GM12801 (cell line): ENCODE results near the gene LBX1.

Experiments used
- CTCF ChIP-seq: IDR thresholded peaks from one replicate; pipeline ENCODE4 v1.5.1; 2011; ENCODE audit warnings: control low read depth; ENCODE audit not compliant: insufficient read length; ENCODE audit errors: extremely low read depth

The LBX1 gene

DNA sequence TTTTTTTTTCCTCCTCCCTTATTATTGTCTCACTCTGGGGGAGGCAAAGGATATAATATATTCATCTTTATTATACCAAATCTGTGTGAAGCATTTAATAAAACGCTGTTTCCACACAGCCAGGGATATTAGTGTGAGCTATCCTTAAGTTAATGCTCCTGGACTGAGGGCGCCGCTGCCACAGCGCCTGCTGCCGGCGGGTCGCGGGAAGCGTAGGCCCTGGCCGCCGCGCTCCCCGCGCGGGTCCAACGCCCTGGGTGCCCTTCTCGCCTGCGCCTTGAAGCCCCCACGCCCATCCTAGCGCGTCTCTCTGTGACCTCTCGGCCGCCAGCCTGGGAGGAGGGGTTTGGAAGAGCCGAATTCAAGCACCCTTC lies 9.5 kb upstream of the LBX1 start:
- no peak for TF ChIP-seq CTCF

DNA sequence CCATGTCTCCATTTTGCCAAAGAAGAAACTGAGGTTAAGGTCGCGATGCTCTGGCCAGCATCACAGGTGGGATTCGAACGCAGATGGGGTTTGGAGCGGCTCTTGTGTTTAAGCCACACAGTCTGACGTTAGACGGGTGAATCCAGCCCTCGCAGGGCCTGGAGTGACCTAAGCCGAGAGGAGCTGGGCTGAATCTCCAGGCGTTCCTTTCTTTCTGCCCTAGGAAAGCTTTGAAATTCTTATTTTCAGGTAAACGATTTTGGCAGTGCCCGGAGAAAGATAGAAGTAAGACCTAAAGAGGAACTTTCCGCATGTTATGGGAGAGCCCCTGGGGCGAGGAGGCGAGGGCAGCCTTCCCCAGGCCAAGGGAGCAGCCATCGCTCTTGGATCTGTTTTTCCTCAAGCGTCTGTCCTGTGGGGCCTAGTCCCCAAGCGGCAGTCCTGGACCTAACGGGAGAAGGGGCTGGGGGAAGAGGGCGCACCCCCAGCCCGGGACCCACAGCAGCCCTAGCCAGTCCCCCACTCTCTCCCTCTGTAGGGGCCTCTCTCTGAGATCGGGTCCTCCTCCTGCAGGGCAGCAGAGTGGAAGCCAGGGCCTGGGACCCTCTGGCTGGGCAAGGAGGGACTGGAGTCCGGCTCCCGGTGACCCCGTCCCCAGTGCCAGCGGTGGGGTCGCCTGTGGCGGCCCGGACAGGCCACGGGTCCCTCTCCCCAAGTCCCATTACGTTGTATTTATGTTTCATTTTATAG lies 8.9 kb upstream of the LBX1 start:
- TF ChIP-seq CTCF = no peak

DNA sequence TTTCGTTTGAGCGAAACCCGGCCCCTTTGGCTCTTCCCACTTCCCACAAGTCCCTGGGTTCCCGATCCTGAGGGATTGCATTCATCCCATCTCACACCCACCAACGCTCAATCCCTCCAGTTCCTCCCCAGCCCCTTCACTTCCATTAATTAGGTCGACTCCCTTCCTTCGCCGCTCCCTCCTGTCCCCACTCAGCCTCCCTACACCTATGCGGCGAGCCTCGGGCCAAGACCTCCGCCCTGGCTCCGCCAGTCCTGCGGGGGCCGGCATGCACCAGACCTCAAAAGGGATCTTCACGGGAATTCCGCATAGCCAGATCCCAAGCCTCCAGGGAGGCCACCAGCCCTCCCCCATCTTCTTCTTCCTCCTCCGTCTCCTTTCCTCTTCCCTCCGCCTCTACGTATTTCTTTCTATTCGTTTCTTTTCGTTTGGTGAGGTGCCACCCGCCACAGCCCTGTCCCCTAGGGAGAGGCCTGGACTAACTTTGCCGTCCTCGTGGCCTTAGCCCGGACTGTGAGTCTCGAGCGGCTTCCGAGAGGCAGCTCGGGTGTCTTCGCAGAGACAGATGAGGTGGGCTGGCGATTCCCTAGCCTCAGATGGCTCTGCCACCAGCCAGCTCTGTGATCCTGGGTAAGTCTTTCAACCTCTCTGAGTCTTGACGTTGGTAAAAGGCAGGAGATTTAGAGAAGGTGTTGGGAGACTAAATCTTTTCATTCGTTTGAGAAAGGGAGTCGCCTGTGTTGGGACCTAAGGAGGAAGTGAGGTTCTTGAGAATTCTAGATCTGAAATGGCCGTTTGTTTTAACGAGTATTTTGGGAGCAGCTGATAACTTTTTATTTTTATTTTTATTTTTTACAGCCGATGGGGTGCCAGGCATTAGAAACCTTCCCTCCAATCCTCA lies 8.1 kb upstream of the LBX1 start:
- TF ChIP-seq CTCF = no peak

DNA sequence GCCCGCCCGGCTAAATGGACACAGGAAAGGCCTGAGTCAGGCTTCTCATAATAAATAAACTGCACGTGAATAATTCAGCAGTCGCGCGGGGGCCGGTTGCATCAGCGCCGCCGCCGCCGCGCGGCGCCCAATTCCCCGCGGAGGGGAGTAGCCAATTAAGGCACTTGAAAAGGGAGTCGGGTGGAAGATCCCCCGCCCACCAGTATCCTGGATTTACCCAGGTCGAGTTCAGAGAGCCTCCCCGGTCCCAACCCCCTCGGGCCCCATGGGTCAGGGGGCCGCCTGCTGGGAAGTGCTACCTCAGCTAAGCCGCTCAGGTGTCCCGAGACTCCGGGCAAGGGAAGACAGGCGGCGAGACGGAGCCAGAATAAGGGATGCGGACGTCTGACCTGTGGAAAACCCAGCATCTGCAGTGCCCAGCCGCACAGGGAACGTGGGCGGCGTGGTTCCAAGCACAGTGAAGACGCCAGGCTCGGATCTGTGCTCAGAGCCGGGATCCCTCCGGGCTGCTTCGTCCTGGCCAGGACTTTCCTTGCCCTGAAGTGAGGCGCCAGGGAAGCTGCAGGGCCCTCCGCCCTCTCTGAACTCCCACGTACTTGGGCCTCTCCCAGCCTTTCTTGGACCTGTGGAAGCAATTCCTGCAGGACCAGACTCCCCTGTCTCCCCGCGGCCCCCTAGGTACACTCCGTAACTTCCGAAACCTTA lies 7.3 kb upstream of the LBX1 start:
- TF ChIP-seq CTCF = no peak

GRCh38 chr10:101235766-101236165 lies 6.5 kb upstream of the LBX1 start:
- TF ChIP-seq CTCF = no peak

DNA sequence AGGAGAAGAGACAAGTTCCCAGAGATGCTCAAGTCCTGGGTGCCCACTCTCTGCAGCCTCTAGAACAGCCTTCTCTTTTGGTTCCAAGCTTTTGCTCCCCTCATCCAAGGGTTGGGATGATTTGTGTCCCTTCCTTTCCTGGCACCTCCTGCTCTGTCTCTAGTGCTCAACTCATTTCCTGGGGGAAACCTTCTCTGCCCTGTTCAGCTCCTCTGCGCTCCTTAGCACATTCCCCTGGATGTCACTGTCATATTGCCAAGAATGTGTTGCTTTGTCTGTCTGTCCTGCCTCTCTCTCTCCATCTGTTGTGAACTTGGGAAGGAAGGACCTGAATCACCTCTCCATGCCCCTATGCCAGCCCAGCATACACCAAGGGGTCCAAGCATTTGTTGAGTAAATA lies 5.1 kb upstream of the LBX1 start:
- TF ChIP-seq CTCF = no peak

GRCh38 chr10:101233863-101234262 lies 4.6 kb upstream of the LBX1 start:
- no peak for TF ChIP-seq CTCF
